WTC11 (cell line): ENCODE measurements around the gene URM1.
"Not testable (repeated sequence)": the region's sequence is repeated elsewhere in the genome, so short reads cannot be mapped to it uniquely, and the experiment has no call there.

Experiments
- CTCF ChIP-seq: fragments of 200-600 bp; IDR thresholded peaks from 2 replicates; pipeline ENCODE4 v1.8.0; 2022; ENCODE audit warnings: antibody characterized with exemption
- KAT7 ChIP-seq: sonication (generic); formaldehyde crosslinking; IDR thresholded peaks from 2 replicates; pipeline ENCODE4 v1.8.1; 2023; ENCODE audit warnings: missing genetic modification reagents, mild to moderate bottlenecking, borderline replicate concordance
- MLX ChIP-seq: sonication (generic); formaldehyde crosslinking; IDR thresholded peaks from 2 replicates; pipeline ENCODE4 v1.8.1; 2023; ENCODE audit warnings: mild to moderate bottlenecking, missing genetic modification reagents, moderate library complexity
- NFYB ChIP-seq: sonication (generic); formaldehyde crosslinking; conservative IDR thresholded peaks from 2 replicates; pipeline ENCODE4 v1.8.0; 2022; ENCODE audit warnings: low read depth, missing genetic modification reagents
- NR2C2 ChIP-seq: sonication (generic); formaldehyde crosslinking; IDR thresholded peaks from 2 replicates; pipeline ENCODE4 v1.8.0; 2022; ENCODE audit warnings: mild to moderate bottlenecking, missing genetic modification reagents
- NR3C1 ChIP-seq: sonication (generic); formaldehyde crosslinking; conservative IDR thresholded peaks from 2 replicates; pipeline ENCODE4 v1.8.1; 2023; ENCODE audit warnings: low read depth, mild to moderate bottlenecking, missing genetic modification reagents
- PRDM15 ChIP-seq: sonication (generic); formaldehyde crosslinking; IDR thresholded peaks from 2 replicates; pipeline ENCODE4 v1.8.0; 2022; ENCODE audit warnings: missing genetic modification reagents
- STAT6 ChIP-seq: sonication (generic); formaldehyde crosslinking; conservative IDR thresholded peaks from 2 replicates; pipeline ENCODE4 v1.8.1; 2023; ENCODE audit warnings: mild to moderate bottlenecking, low read depth, missing genetic modification reagents, moderate library complexity
- TEAD4 ChIP-seq: sonication (generic); formaldehyde crosslinking; IDR thresholded peaks from 2 replicates; pipeline ENCODE4 v1.8.0; 2022; ENCODE audit warnings: mild to moderate bottlenecking, missing genetic modification reagents
- USF2 ChIP-seq: sonication (generic); formaldehyde crosslinking; IDR thresholded peaks from 2 replicates; pipeline ENCODE4 v1.8.1; 2023; ENCODE audit warnings: mild to moderate bottlenecking, missing genetic modification reagents, moderate library complexity
- ZNF532 ChIP-seq: fragments of 250-450 bp; sonication (Bioruptor Pico); IDR thresholded peaks from 2 replicates; pipeline ENCODE4 v1.9.0; 2021; ENCODE audit warnings: mild to moderate bottlenecking, borderline replicate concordance

GRCh38 chr9:128423356-128423755 lies 52.2 kb downstream of the URM1 start:
- not testable (repeated sequence) for TF ChIP-seq CTCF; USF2; NR2C2 (CRISPR knock-in tag); PRDM15; STAT6 (CRISPR knock-in tag); KAT7; MLX; NR3C1; ZNF532 (CRISPR knock-in tag); TEAD4 (CRISPR knock-in tag); NFYB (CRISPR knock-in tag)
